Duodenal mucosa (tissue), 2 donors: Measurements from ENCODE around the gene RAB26.
"Not testable (repeated sequence)": the region's sequence is repeated elsewhere in the genome, so short reads cannot be mapped to it uniquely, and the experiment has no call there.

Source experiments
- H3K27ac ChIP-seq: one replicate; pipeline ENCODE4 v1.7.0; 2013; ENCODE audit warnings: low read depth, low read length
- H3K27me3 ChIP-seq, 2 donors: one replicate each; pipeline ENCODE4 v1.7.0; 2013; ENCODE audit warnings: low read length in 2 of 2, control low read depth in 1 of 2; ENCODE audit not compliant: insufficient read depth in 2 of 2, control insufficient read depth in 1 of 2
- H3K36me3 ChIP-seq, 2 donors: one replicate each; pipeline ENCODE4 v1.7.0; 2013; ENCODE audit warnings: low read length in 2 of 2, control low read depth in 1 of 2; ENCODE audit not compliant: insufficient read depth in 2 of 2, control insufficient read depth in 1 of 2
- H3K4me1 ChIP-seq, 2 donors: one replicate each; pipeline ENCODE4 v1.7.0; 2013; ENCODE audit warnings: low read length in 2 of 2, control low read depth in 1 of 2; ENCODE audit not compliant: insufficient read depth in 2 of 2, control insufficient read depth in 1 of 2
- H3K4me3 ChIP-seq, 2 donors: one replicate each; pipeline ENCODE4 v1.7.0; 2013; ENCODE audit warnings: low read length in 2 of 2, low read depth in 1 of 2
- H3K9ac ChIP-seq, 2 donors: one replicate each; pipeline ENCODE4 v1.7.0; 2013; ENCODE audit warnings: low read length in 2 of 2, low read depth in 1 of 2
- H3K9me3 ChIP-seq, 2 donors: one replicate each; pipeline ENCODE4 v1.7.0; 2013; ENCODE audit warnings: low read length in 2 of 2, control low read depth in 1 of 2; ENCODE audit not compliant: control insufficient read depth in 1 of 2

Gene RAB26

DNA sequence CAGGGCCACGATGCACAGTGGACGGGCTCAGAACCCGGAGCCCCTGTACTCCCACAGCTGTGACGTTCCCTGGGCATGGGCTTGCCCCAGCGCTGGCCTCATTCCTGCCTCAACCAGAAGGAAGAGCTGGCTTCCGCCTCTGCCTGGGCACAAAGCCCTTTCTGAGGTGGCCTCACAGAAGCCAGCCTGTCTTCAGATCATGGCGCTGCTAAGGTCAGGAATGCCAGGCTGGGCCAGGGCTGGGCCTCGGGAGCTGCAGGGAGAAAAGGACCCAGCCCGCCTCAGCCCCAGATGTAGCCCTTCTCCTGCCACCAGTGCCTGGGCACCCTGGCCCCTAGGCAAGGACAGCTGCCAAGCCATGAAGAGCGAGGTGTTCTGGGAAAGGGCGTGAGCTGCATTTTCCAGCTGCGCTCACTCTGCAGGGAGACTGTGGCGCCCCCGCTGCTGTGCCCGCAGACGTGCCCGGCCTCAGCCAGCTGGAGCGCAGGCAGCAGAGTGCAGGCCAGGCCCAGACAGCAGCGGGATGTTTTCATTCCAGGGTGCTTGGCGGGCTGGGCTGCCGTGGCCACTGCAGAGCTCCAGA lies 22.2 kb upstream of the RAB26 start:
- H3K9me3 ChIP-seq, H3K36me3 ChIP-seq, H3K27me3 ChIP-seq, H3K4me3 ChIP-seq, H3K27ac ChIP-seq, H3K9ac ChIP-seq: not testable (repeated sequence)
- H3K4me1 ChIP-seq, result peaks cover 0 to 15% of the 10 kb centered on the region in 2 donors

DNA sequence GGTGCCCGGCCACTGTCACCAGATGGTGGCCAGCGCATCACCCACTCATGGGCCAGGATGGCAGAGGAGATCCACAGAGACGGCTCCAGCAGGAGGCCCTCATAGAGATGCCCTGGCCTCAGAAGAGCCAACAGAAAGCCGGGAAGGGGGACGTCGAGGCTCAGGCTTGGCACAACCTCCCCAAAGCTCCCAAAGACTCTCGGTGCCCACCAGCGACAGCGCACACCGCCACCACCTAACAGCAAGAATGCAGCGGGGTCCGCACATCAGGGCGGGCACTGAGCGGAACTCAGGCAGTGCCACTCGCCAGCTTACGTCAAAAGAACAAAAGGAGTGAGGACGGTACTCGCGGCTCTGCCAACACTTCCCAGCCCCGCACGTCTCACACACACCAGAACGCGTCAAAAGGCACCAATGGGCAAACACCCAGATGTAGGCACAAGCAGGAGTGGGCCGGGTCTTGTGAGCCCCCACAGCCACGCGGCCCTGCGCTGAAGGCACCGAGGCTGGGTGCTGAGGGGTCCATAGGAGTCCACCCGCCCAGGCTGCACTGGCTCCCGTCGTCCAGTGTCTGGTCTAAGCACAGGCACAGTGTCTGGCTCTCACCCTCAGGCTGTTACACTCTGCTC lies 21.4 kb upstream of the RAB26 start:
- H3K9me3 ChIP-seq, H3K9ac ChIP-seq, H3K27me3 ChIP-seq, H3K36me3 ChIP-seq, H3K4me3 ChIP-seq: not testable (repeated sequence)
- peak overlapping the region; percentile 32 for H3K27ac ChIP-seq
- H3K4me1 ChIP-seq, result peaks cover 0 to 15% of the 10 kb centered on the region in 2 donors

DNA sequence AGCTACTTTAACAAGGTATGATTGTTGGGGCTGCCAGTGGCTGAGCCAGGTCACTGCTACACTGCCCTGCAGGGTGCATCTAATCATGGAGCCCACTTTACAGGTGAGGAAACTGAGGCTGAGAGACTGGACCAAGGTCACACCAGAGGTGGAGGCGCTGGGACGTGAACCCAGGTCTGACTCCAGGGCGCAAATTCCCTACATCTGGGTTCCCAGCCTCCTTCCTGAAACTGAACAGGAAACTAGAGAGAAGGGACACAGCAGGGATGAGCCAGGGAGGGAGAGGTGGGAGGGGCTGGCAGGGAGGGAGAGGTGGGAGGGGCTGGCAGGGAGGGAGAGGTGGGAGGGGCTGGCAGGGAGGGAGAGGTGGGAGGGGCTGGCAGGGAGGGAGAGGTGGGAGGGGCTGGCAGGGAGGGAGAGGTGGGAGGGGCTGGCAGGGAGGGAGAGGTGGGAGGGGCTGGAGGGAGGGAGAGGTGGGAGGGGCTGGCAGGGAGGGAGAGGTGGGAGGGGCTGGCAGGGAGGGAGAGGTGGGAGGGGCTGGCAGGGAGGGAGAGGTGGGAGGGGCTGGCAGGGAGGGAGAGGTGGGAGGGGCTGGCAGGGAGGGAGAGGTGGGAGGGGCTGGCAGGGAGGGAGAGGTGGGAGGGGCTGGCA lies 20.7 kb upstream of the RAB26 start:
- H3K9ac ChIP-seq, H3K27me3 ChIP-seq, H3K36me3 ChIP-seq, H3K4me3 ChIP-seq, H3K9me3 ChIP-seq, H3K27ac ChIP-seq: not testable (repeated sequence)
- H3K4me1 ChIP-seq, result peaks cover 0 to 15% of the 10 kb centered on the region in 2 donors

DNA sequence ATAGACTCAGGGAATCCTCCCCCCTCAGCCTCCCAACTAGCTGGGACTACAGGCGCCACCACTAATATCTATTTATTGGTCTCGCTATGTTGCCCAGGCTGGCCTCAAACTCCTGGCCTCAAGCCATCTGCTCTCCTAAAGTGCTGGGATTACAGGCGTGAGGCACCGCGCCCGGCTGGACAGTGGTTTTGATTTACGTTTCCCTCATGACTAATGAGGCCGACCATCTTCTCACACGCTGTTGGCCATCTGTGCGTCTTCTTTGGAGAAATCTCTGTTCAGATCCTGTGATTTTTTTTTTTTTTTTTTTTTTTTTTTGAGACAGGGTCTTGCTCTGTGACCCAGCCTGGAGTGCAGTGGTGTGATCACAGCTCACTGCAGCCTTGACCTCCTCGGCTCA lies 19.2 kb upstream of the RAB26 start:
- not testable (repeated sequence) for H3K27ac ChIP-seq, H3K27me3 ChIP-seq, H3K4me3 ChIP-seq, H3K36me3 ChIP-seq, H3K9ac ChIP-seq, H3K9me3 ChIP-seq
- peaks cover 0 to 15% of the 10 kb centered on the region in 2 donors for H3K4me1 ChIP-seq

DNA sequence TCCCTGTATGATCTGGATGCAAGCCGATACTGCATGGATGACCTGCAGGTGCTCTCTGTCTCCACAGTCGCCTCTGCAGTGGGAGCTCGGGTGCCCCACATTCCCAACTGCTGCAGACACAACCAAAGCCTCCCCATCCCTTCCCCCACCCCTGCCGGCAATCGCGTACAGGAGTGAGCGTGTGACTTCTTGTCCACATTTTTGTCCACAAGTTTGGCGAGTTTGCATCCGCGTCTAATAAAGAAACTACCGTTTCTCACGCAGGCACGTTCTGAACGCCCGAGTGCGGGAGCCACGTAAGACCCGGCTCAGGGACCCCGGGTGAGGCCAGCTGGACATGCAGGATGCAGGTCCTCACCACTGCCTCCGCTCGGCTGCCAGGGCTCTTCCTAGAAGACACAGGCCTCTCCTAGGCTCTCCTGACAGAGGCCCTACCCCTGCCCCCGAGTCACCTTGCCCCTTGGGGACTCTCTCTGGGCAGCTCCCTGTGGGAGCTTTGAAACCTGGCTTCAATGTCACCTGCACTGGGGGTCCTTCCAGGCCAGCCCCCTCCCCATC lies 18.5 kb upstream of the RAB26 start:
- H3K4me3 ChIP-seq, H3K36me3 ChIP-seq, H3K9me3 ChIP-seq, H3K9ac ChIP-seq, H3K27ac ChIP-seq, H3K27me3 ChIP-seq: not testable (repeated sequence)
- H3K4me1 ChIP-seq, result peaks cover 0 to 15% of the 10 kb centered on the region in 2 donors

DNA sequence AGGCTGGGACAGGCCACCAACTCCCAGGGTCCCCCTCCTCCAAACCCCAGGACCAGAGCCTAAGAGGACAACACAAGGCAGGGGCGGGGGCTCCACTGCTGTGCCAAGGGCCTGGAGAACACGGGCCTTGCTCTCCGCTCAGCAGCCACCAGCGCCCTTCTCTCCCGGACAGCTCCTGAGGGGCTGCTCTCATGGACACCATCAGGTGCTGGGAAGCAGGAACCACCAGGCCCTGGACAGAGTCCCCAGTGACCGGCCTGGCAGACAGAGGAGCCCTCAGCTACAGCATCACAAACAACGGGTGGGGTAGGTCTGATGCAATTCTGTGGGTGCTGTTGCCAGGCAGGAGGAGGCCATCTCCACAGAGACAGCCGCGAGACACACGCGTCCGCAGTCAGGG lies 14.6 kb upstream of the RAB26 start:
- H3K36me3 ChIP-seq, H3K4me3 ChIP-seq, H3K27me3 ChIP-seq, H3K27ac ChIP-seq, H3K4me1 ChIP-seq, H3K9ac ChIP-seq, H3K9me3 ChIP-seq: not testable (repeated sequence)

DNA sequence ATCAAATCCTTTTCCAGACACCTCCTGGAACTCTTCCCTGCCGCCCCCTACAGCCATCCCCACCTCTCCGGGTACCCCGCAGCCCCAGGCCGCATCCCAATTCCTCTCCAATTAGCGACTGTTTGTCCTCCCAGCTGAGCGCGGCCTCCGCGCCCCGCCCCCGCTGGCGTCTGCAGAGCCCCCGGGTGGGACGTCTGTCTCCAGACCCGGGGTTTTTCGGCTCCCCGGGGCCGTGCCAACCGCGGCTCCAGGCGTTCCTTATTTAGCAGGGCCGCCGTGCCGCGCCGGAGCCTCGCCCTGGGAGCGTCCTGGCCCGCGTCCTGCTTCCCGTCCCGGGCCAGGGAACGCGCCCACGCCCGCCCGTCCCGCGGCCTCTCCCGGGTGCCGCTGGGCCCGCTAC lies 13.4 kb upstream of the RAB26 start:
- not testable (repeated sequence) for H3K27me3 ChIP-seq, H3K27ac ChIP-seq, H3K9me3 ChIP-seq, H3K9ac ChIP-seq, H3K4me1 ChIP-seq, H3K36me3 ChIP-seq
- peak overlapping the region in 1 of 2 donors; percentile 40 for H3K4me3 ChIP-seq

DNA sequence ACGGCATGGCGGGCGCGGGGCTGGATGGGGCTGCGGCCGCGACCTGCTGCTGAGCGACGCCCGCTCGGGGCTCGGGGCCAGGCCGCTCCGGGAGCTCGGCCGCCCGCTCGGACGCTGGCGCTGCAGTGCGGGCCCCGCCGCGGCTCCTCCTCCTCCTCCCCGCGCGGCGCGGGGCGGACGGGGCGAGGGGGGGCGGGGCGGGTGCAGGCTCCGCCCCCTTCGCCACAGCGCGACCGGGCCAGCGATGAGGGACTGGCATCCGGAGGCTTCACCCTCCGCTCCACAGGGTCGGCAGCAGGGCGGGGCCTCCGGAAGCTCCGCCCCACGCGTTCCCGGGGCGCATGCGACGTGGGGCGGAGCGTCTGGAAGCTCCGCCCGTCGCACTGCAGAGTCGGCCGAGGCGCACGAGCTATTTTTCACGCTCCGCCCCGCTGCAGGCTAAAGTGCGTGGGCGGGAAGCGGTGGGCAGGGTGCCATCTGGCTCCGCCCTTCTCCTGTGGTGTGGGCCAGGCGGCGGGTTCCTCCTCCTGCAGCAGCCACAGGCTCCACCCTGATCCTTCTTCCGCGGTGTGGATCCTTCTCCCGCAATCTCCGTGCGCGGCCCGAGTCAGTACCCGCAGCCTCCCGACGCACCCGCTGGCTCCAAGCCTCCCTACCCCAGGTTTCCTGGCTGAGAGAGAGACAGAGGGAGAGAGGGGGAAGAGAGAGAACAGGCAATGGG lies 12.5 kb upstream of the RAB26 start, which contains the start of gene PKD1:
PKD1 (minus strand) TSS at position 129 of the 721 bp plus-strand sequence. CDS start 209 bp downstream, outside the sequence.
- peak within 1 kb of the TSS in 1 of 2 donors; percentile 43 for H3K4me3 ChIP-seq
- H3K9ac ChIP-seq, H3K4me1 ChIP-seq, H3K27ac ChIP-seq, H3K27me3 ChIP-seq, H3K36me3 ChIP-seq, H3K9me3 ChIP-seq: not testable (repeated sequence)

DNA sequence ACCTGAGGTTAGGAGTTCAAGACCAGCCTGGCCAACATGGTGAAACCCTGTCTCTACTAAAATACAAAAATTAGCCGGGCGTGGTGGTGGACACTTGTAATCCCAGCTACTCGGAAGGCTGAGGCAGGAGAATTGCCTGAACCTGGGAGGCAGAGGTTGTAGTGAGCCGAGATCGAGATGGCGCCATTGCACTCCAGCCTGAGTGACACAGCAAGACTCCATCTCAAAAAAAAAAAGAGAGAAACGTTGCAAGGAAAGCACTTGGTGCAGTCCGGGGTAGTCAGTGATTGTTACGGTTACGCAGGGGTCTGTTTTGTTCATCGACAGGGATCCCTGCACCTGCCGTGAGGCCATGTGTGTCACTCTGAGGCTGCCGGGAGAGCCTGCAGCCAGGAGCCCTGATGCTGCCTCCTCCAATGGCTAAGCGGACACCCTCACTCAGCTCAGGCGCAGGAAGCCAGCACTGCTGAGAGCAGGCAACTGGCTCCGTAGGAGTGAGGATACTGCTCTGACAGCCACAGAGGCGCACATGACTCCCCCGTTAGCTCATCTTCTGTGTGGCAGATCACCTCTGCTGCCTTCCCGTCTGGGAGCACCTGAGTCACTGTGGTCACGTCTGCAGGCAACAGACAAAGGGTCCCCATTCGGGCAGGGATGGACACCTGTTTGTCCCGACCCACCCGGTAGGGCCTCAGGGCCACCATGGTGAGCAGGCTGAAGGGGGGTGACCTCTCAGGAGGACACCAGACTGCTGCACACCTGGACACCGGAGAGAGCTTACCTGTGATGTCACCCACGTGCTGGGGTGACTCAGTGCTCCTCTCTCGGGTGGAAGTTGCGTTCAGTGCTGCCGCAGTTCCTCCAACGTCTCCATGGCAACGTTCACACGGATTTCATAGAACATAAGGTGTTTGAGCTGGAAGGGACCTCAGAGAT lies 5.2 kb upstream of the RAB26 start:
- H3K4me1 ChIP-seq, result peaks cover 10 to 12% of the 10 kb centered on the region in 2 donors
- no peaks in the 10 kb centered on the region for H3K36me3 ChIP-seq
- H3K9ac ChIP-seq, result no peak overlapping the region
- no peaks in the 10 kb centered on the region for H3K9me3 ChIP-seq
- H3K27me3 ChIP-seq, result no peaks in the 10 kb centered on the region
- H3K27ac ChIP-seq, result no peak overlapping the region
- H3K4me3 ChIP-seq, result no peak overlapping the region
